H9 (cell line): ENCODE measurements around the gene SIK2. TPM values are rescaled to one million over a fixed set of nuclear protein-coding genes. Genes with fewer than 3 reads are reported as not detected.

ENCODE experiments used
- DNase-seq: peaks from one replicate; pipeline ENCODE4 v3.0.0-alpha.2; 2017
- H2AFZ ChIP-seq: one replicate; pipeline ENCODE4 v1.6.1; 2013; ENCODE audit warnings: mild to moderate bottlenecking, low read length, control low read depth, moderate library complexity
- H2AK5ac ChIP-seq: 2 replicates; pipeline ENCODE4 v1.6.1; 2013; ENCODE audit warnings: low read length, control low read depth, mixed read lengths; ENCODE audit not compliant: insufficient read length
- H2BK120ac ChIP-seq: one replicate; pipeline ENCODE4 v1.6.1; 2013; ENCODE audit warnings: low read depth, mild to moderate bottlenecking, low read length, control low read depth, inconsistent platforms; ENCODE audit not compliant: poor library complexity, severe bottlenecking
- H2BK12ac ChIP-seq: 2 replicates; pipeline ENCODE4 v1.6.1; 2013; ENCODE audit warnings: low read length, control low read depth, mixed read lengths, low read depth; ENCODE audit not compliant: insufficient read length
- H2BK15ac ChIP-seq: 2 replicates; pipeline ENCODE4 v1.6.1; 2013; ENCODE audit warnings: low read depth, low read length, control low read depth
- H2BK20ac ChIP-seq: one replicate; pipeline ENCODE4 v1.6.1; 2013; ENCODE audit warnings: low read depth, mild to moderate bottlenecking, low read length, control low read depth, inconsistent platforms; ENCODE audit not compliant: poor library complexity, severe bottlenecking
- H2BK5ac ChIP-seq: 2 replicates; pipeline ENCODE4 v1.6.1; 2013; ENCODE audit warnings: low read length, control low read depth, mixed read lengths; ENCODE audit not compliant: insufficient read length
- H3K14ac ChIP-seq: 2 replicates; pipeline ENCODE4 v1.6.1; 2013; ENCODE audit warnings: low read length, control low read depth; ENCODE audit not compliant: insufficient read depth
- H3K18ac ChIP-seq: 2 replicates; pipeline ENCODE4 v1.6.1; 2013; ENCODE audit warnings: low read depth, mild to moderate bottlenecking, mixed read lengths, low read length, control low read depth; ENCODE audit not compliant: insufficient read length
- H3K23ac ChIP-seq: 2 replicates; pipeline ENCODE4 v1.6.1; 2013; ENCODE audit warnings: low read length, control low read depth, mixed read lengths, low read depth; ENCODE audit not compliant: insufficient read length
- H3K23me2 ChIP-seq: 2 replicates; pipeline ENCODE4 v1.6.1; 2013; ENCODE audit warnings: low read depth, mild to moderate bottlenecking, mixed read lengths, low read length, control low read depth; ENCODE audit not compliant: insufficient read length, poor library complexity, severe bottlenecking
- H3K27ac ChIP-seq: 2 replicates; pipeline ENCODE4 v1.5.1; 2013; ENCODE audit warnings: low read length, control low read depth, mixed read lengths, low read depth; ENCODE audit not compliant: insufficient read length
- H3K27me3 ChIP-seq: 2 replicates; pipeline ENCODE4 v1.6.1; 2013; ENCODE audit warnings: low read length, control low read depth, inconsistent platforms; ENCODE audit not compliant: insufficient read depth
- H3K4ac ChIP-seq: 2 replicates; pipeline ENCODE4 v1.6.1; 2013; ENCODE audit warnings: low read depth, mild to moderate bottlenecking, control low read depth, inconsistent platforms, low read length, moderate library complexity
- H3K4me1 ChIP-seq: 2 replicates; pipeline ENCODE4 v1.6.1; 2013; ENCODE audit warnings: low read length, control low read depth, inconsistent platforms; ENCODE audit not compliant: insufficient read depth
- H3K4me2 ChIP-seq: 2 replicates; pipeline ENCODE4 v1.6.1; 2013; ENCODE audit warnings: low read length, control low read depth, mixed read lengths; ENCODE audit not compliant: insufficient read length, insufficient read depth
- H3K56ac ChIP-seq: 2 replicates; pipeline ENCODE4 v1.6.1; 2013; ENCODE audit warnings: low read depth, mild to moderate bottlenecking, mixed read lengths, low read length, control low read depth; ENCODE audit not compliant: insufficient read length
- H3K79me1 ChIP-seq: 2 replicates; pipeline ENCODE4 v1.6.1; 2013; ENCODE audit warnings: low read depth, mild to moderate bottlenecking, moderate library complexity, low read length, control low read depth, inconsistent platforms; ENCODE audit not compliant: insufficient read depth, poor library complexity, severe bottlenecking
- H3K79me2 ChIP-seq: 2 replicates; pipeline ENCODE4 v1.6.1; 2013; ENCODE audit warnings: low read length, control low read depth, inconsistent platforms; ENCODE audit not compliant: insufficient read depth
- H3K9ac ChIP-seq: 2 replicates; pipeline ENCODE4 v1.6.1; 2013; ENCODE audit warnings: low read length, control low read depth, mixed read lengths; ENCODE audit not compliant: insufficient read length; ENCODE audit errors: extremely low read depth
- H3K9me3 ChIP-seq: one replicate; pipeline ENCODE4 v1.6.1; 2013; ENCODE audit warnings: low read depth, low read length, inconsistent platforms; ENCODE audit not compliant: control insufficient read depth
- H3T11ph ChIP-seq: one replicate; pipeline ENCODE4 v1.6.1; 2013; ENCODE audit warnings: mild to moderate bottlenecking, low read length, control low read depth, inconsistent platforms
- H4K20me1 ChIP-seq: one replicate; pipeline ENCODE4 v1.6.1; 2013; ENCODE audit not compliant: control insufficient read depth, insufficient read length, insufficient read depth
- H4K5ac ChIP-seq: 2 replicates; pipeline ENCODE4 v1.6.1; 2013; ENCODE audit warnings: low read depth, mild to moderate bottlenecking, mixed read lengths, low read length, control low read depth; ENCODE audit not compliant: insufficient read length
- H4K8ac ChIP-seq: replicated peaks from 2 replicates; pipeline ENCODE4 v1.6.1; 2013; ENCODE audit warnings: low read length, control low read depth, mixed read lengths, low read depth; ENCODE audit not compliant: insufficient read length
- H4K91ac ChIP-seq: 2 replicates; pipeline ENCODE4 v1.6.1; 2013; ENCODE audit warnings: low read depth, mild to moderate bottlenecking, moderate library complexity, mixed read lengths, low read length, control low read depth; ENCODE audit not compliant: insufficient read length
- H3K27ac Mint-ChIP-seq, 3 experiments: 2 replicates in 2 of 3; 3 replicates in 1 of 3; pipeline ENCODE4 v1.8.0; 2020 to 2021; ENCODE audit warnings: mixed read lengths in 3 of 3, mild to moderate bottlenecking in 1 of 3, moderate library complexity in 1 of 3
- H3K27me3 Mint-ChIP-seq: 2 replicates; pipeline ENCODE4 v1.8.0; 2021; ENCODE audit warnings: low read depth, mild to moderate bottlenecking, moderate library complexity, mixed read lengths
- H3K36me3 Mint-ChIP-seq, 3 experiments: 2 replicates in 2 of 3; 3 replicates in 1 of 3; pipeline ENCODE4 v1.8.0; 2020 to 2021; ENCODE audit warnings: low read depth in 3 of 3, mixed read lengths in 3 of 3; ENCODE audit not compliant: insufficient read depth in 1 of 3
- H3K4me1 Mint-ChIP-seq, 2 experiments: 2 replicates each; pipeline ENCODE4 v1.8.0; 2020; ENCODE audit warnings: mixed read lengths in 2 of 2
- H3K4me3 Mint-ChIP-seq, 2 experiments: 2 replicates in 1 of 2; 3 replicates in 1 of 2; pipeline ENCODE4 v1.8.0; 2020 to 2021; ENCODE audit warnings: mild to moderate bottlenecking in 2 of 2, mixed read lengths in 2 of 2, moderate library complexity in 1 of 2
- H3K9me3 Mint-ChIP-seq, 2 experiments: 2 replicates in 1 of 2; 3 replicates in 1 of 2; pipeline ENCODE4 v1.8.0; 2020; ENCODE audit warnings: mild to moderate bottlenecking in 2 of 2, mixed read lengths in 2 of 2, moderate library complexity in 1 of 2
- CTCF ChIP-seq: fragments of 200-600 bp; sonication (generic); conservative IDR thresholded peaks from 3 replicates; pipeline ENCODE4 v1.8.0; 2021; ENCODE audit warnings: antibody characterized with exemption, mild to moderate bottlenecking
- WGBS: extraction: QIAGEN DNeasy Blood & Tissue Kit; methylation state at CpG from one replicate; pipeline ENCODE4 v1.1.7; 2013; ENCODE audit warnings: missing lambda C conversion rate, low lambda C conversion rate, mixed read lengths; ENCODE audit not compliant: insufficient read length; ENCODE audit errors: extremely low coverage; 5-methylcytosine and 5-hydroxymethylcytosine counted together
- total RNA-seq: library from RNA; stranded (reverse); gene quantifications from 2 replicates; pipeline ENCODE4 v1.2.1, GENCODE V29; 2021

SIK2 gene
- total RNA-seq, 1 experiment from 2014 or later, result 7.5 TPM

- Histone ChIP-seq H2BK5ac (no peak overlapping the region), H3K56ac (no peak overlapping the region), H3K27ac (no peak overlapping the region), H3T11ph (no peak overlapping the region), H3K9me3 (no peaks in the 10 kb centered on the region), H4K8ac (no peak overlapping the region), H3K9ac (no peak overlapping the region), H2BK20ac (no peak overlapping the region), H3K23me2 (no peaks in the 10 kb centered on the region), H3K18ac (no peak overlapping the region), H2BK12ac (no peak overlapping the region), H3K23ac (no peak overlapping the region), H4K20me1 (no peaks in the 10 kb centered on the region), H3K27me3 (no peaks in the 10 kb centered on the region), H4K5ac (no peak overlapping the region), H2AFZ (no peak overlapping the region), H2AK5ac (no peak overlapping the region), H3K4me2 (no peak overlapping the region), H2BK15ac (no peak overlapping the region), H3K79me2 (no peaks in the 10 kb centered on the region), H2BK120ac (no peak overlapping the region), H3K14ac (no peak overlapping the region), H3K4me1 (peaks cover 3% of the 10 kb centered on the region), H3K79me1 (no peaks in the 10 kb centered on the region), H4K91ac (no peak overlapping the region), H3K4ac (no peak overlapping the region)
- Mint-ChIP-seq H3K27me3 (no peaks in the 10 kb centered on the region), H3K27ac (no peak overlapping the region), H3K4me1 (peaks cover 11 to 13% of the 10 kb centered on the region in 2 experiments), H3K36me3 (0 out of 7 replicates have a peak, but pooled peaks cover 0 to 3% (median 0%) of the 10 kb centered on the region in 3 experiments), H3K9me3 (no peaks in the 10 kb centered on the region), H3K4me3 (no peak overlapping the region)
- no CpG with 5 or more reads among the region's 3 CpGs for WGBS
- no peak for TF ChIP-seq CTCF
- DNase-seq, result no peak
Observed at GRCh38 chr11:111633756-111634362, 31.6 kb downstream of the SIK2 start.
